Prostate gland (tissue), 2 donors: ENCODE results near the gene RYR2.

Experiments
- POLR2A ChIP-seq: fragments of 450-650 bp; IDR thresholded peaks from one replicate; pipeline ENCODE4 v1.6.1; 2016; ENCODE audit warnings: antibody characterized with exemption, mild to moderate bottlenecking
- TF ChIP-seq, protein P1 (sequence below), 4 experiments: fragments of 200-600 bp in 2 of 4; fragments of 450-650 bp in 2 of 4; sonication (generic) in 2 of 4; IDR thresholded peaks; 1 replicate in 3 of 4; 2 replicates in 1 of 4; pipeline ENCODE4 v1.5.1; 2016 to 2019; ENCODE audit warnings: antibody characterized with exemption in 4 of 4, mild to moderate bottlenecking in 2 of 4, moderate library complexity in 2 of 4

DNA sequence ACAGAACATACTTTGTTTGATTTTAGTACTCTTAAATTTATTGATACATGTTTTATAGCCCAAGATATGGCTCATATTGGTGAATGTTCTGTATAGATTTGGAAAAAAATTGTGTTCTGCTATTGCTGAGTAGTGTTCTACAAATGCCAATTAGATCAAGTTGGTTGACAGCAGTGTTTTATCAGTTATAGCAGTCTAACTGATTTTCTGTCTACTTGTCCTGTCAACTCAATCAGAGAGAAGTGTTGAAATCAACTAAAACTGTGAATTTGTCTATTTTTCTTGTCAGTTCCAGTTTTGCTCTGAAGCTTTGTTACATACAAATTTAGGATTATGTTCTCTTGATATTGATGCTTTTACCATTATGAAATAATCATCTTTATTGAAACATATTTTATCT lies 23.1 kb upstream of the RYR2 start:
- TF ChIP-seq, protein P1, sequence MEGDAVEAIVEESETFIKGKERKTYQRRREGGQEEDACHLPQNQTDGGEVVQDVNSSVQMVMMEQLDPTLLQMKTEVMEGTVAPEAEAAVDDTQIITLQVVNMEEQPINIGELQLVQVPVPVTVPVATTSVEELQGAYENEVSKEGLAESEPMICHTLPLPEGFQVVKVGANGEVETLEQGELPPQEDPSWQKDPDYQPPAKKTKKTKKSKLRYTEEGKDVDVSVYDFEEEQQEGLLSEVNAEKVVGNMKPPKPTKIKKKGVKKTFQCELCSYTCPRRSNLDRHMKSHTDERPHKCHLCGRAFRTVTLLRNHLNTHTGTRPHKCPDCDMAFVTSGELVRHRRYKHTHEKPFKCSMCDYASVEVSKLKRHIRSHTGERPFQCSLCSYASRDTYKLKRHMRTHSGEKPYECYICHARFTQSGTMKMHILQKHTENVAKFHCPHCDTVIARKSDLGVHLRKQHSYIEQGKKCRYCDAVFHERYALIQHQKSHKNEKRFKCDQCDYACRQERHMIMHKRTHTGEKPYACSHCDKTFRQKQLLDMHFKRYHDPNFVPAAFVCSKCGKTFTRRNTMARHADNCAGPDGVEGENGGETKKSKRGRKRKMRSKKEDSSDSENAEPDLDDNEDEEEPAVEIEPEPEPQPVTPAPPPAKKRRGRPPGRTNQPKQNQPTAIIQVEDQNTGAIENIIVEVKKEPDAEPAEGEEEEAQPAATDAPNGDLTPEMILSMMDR (IDR thresholded peaks at IDR 0.05), result no peak
- TF ChIP-seq POLR2A, result no peak
